ENCODE data around the gene SOS1.
"Not testable (repeated sequence)": the region's sequence is repeated elsewhere in the genome, so short reads cannot be mapped to it uniquely, and the experiment has no call there.

The SOS1 gene

DNA sequence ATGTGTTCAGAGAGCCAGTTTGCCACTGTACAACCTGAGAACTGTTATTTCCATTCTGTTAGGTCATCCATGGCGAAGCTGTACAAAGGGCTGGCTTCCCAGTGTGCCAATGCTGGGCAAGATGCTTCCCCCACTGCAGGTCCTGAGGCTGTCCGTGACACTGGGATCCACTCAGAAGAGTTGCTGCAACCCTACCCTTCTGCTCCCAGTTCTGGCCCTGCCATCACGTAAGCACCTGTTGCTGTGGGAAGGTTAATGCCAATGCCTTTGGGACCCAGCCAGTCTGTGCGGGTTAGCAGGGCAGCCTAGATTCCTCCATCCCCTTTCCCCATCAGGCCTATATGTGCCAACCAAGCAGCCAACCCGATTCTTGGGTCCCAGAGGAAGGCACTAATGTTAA is 162.9 kb downstream of the SOS1 start:
- ATAC-seq (no peak), DNase-seq (no peak)
- H3K27me3 Mint-ChIP-seq: peaks cover 44% of the 10 kb centered on the region
- no peaks in the 10 kb centered on the region for H3K4me1 Mint-ChIP-seq
- H3K27ac Mint-ChIP-seq: no peak overlapping the region
- no peaks in the 10 kb centered on the region for H3K9me3 Mint-ChIP-seq
- H3K4me3 Mint-ChIP-seq: no peak overlapping the region

DNA sequence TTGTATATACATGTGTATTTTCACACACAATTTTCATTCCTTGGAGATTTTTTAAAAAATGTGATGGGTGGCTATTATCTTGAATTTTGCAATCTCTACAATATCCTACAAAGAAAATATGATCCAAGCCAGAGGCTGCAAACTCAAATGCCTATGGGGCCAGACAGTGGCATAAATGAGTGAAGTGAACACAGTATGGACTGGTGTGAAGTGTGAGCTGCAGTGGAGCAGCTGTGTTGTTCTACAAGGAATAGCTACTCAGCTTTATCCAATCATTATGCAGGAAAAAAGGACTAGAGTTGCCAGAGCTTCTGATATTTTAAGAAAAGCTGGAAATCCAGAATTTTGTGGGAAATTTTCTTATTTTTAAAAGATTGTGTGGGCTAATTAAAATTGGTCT is 169.1 kb downstream of the SOS1 start:
- H3K4me3 Mint-ChIP-seq: no peak overlapping the region
- H3K4me1 Mint-ChIP-seq: no peaks in the 10 kb centered on the region
- H3K27ac Mint-ChIP-seq: no peak overlapping the region
- DNase-seq (no peak), ATAC-seq (no peak)
- H3K27me3 Mint-ChIP-seq: no peaks in the 10 kb centered on the region
- no peaks in the 10 kb centered on the region for H3K9me3 Mint-ChIP-seq

DNA sequence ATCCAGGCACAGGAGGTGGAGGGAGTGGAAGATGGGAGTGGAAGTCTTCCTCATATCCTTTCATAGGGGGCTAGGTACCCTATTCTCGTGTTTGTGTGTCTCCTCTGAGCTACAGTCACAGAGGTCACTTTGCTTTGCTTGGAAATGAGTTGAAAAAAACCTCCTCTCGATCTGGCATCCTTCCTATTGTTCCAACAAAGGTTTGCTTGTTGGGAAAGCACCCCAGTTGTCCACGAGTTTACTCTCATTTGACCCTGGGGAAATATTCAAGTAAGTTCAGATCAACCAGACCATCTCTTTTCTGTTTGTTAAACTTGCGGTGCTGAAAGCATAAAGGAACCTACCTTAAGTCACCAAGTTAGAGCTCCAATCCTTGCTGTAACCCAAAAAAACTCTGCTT is 171.9 kb downstream of the SOS1 start:
- no peaks in the 10 kb centered on the region for H3K4me1 Mint-ChIP-seq

DNA sequence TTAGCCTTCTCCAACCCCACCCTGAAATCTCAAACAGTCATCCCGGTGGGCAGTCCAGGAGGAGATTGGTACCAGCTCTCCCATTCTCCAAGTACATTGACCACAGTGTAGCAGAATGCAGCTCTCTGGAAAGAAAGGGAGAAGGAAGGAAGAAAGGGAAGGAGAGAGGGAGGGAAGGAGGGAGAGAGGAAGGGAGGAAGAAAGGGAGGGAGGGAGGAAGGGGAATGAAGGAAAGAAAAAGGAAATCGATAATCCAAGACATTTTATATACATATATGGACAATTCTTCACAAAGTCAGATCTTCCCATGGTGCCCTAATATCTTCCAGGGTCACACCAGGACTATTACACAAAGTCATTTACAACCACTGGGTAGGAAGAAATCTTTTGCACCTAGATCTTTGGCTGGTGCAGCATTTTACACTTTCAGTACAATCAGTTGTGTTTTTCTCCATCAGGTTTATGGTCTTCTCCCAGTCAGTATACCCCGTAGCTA is 172.4 kb downstream of the SOS1 start:
- H3K27me3 Mint-ChIP-seq: no peaks in the 10 kb centered on the region
- H3K9me3 Mint-ChIP-seq: no peaks in the 10 kb centered on the region
- no peak for DNase-seq
- no peak overlapping the region for H3K4me3 Mint-ChIP-seq
- H3K27ac Mint-ChIP-seq: no peak overlapping the region
- no peak for ATAC-seq
- H3K4me1 Mint-ChIP-seq: no peaks in the 10 kb centered on the region

More for the DNA sequence above, 171.9 kb downstream of the SOS1 start:
- no peaks in the 10 kb centered on the region for H3K27me3 Mint-ChIP-seq
- no peak overlapping the region for H3K4me3 Mint-ChIP-seq
- H3K27ac Mint-ChIP-seq: no peak overlapping the region
- no peak for ATAC-seq
- H3K9me3 Mint-ChIP-seq: no peaks in the 10 kb centered on the region
- no peak for DNase-seq

DNA sequence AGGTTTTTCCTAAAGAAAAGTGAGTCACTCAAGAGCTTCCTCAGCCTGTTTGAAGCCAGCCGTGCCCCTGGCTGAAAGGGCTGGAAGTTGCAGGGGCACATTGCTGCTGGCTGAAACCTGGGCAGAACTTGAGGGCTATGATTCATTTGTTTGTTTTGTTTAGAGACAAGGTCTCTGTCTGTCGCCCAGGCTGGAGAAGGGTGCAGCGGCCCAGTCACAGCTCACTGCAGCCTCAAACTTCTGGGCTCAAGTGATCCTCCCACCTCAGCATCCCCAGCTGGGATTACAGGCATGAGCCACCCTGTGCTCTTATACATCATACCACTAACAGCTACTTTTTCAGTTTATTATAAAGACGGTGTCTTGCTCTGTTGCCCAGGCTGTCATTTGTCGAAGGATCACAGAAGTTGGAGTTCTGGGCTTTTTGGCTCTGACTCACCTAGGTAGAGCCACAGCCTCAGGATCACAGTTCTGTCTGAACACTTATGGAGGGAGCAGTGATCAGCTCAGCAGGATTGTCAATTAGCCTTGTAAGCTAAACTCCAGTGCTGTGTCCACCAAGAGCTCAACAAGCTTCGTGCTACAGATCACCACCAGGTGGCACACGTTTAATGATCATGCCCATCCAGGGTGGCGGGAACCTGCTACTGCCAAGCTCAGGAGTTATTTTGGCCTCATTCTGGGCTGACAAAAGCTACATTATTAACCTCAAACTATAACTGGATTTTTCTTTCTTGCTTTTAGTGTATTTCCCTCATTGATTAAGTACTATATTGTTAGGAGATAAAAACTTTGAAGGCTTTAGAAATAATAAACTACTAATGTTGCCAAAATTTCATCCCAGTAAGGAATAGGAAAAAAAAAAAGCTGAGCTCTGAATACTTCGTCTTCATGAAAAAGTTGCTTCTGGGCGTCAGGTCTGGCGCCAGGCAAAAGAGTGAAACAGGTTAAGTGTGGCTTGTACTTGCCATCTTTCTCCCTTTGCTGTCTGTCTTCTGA is 173.3 kb downstream of the SOS1 start:
- DNase-seq (peak; percentile 61 to 72), ATAC-seq (peak; percentile 88)
- Mint-ChIP-seq H3K27ac (no peak overlapping the region), H3K4me3 (no peak overlapping the region), H3K4me1 (no peaks in the 10 kb centered on the region), H3K9me3 (no peaks in the 10 kb centered on the region), H3K27me3 (no peaks in the 10 kb centered on the region)

DNA sequence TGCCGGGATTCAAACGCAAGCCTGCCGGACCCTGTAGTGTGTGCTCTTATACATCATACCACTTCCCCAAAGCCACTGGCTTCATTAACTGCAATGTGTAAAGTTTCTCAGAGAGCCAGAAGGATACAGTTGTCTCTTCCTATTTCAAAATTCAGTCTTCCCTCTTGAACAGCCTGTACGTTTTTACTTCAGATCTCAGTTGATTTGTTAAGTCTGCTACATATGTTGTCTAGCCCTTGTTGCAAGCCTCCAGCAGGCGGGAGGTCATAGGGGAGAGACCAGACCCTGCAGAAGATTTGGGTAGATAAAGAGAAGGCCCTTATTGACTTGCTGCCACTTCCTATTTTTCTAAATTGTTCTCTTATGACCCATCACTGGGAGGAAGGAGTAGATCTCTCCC is 174.9 kb downstream of the SOS1 start:
- H3K4me3 Mint-ChIP-seq: no peak overlapping the region
- DNase-seq (no peak), ATAC-seq (no peak)
- H3K27me3 Mint-ChIP-seq: no peaks in the 10 kb centered on the region
- no peaks in the 10 kb centered on the region for H3K9me3 Mint-ChIP-seq
- H3K4me1 Mint-ChIP-seq: no peaks in the 10 kb centered on the region
- H3K27ac Mint-ChIP-seq: no peak overlapping the region

DNA sequence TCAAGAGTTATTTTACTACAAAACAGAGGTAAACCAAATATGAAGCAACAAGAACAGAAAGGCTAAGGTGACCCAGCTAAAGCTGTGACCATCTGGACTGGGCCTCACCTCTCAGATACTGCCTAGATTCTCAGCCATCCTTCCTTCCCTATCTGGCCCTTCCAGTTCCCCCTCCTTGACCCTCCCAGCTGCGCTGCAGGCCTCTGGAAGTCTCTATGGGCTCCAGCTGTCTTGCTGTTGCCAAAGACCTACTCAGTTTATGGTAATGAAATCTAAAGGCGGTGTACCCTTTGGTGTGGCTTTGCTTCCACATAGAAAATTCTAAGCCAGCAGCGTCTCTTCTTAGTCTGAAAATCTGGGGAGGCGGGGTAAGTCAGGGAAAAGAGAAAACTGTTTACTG is 175.5 kb downstream of the SOS1 start:
- ATAC-seq (no peak), DNase-seq (no peak)
- Mint-ChIP-seq H3K4me1 (no peaks in the 10 kb centered on the region), H3K27me3 (no peaks in the 10 kb centered on the region), H3K9me3 (no peaks in the 10 kb centered on the region), H3K27ac (no peak overlapping the region), H3K4me3 (no peak overlapping the region)

DNA sequence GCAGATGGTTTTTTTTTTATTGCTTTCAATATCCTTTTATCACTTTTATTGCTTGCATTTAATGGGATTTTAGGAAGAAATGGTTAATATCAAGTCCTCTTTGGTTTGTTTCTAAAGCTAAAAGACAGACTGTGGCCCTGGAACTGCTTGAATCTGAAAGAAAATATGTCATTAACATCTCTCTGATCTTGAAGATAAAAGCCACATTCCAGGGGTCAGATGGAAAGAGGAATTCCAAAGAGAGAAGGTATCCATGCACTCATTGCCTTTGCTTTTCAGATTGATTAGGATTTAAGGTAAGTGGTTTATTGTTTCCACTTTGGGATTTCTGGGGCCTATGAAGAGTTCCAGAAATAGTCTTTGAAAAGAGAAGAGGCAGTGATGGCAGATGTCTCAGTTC is 177.1 kb downstream of the SOS1 start:
- ATAC-seq: no peak
- DNase-seq: no peak
- Mint-ChIP-seq H3K27ac (peak overlapping the region in 1 of 2 donors; percentile 21), H3K9me3 (no peaks in the 10 kb centered on the region), H3K4me1 (no peaks in the 10 kb centered on the region), H3K4me3 (no peak overlapping the region), H3K27me3 (no peaks in the 10 kb centered on the region)

DNA sequence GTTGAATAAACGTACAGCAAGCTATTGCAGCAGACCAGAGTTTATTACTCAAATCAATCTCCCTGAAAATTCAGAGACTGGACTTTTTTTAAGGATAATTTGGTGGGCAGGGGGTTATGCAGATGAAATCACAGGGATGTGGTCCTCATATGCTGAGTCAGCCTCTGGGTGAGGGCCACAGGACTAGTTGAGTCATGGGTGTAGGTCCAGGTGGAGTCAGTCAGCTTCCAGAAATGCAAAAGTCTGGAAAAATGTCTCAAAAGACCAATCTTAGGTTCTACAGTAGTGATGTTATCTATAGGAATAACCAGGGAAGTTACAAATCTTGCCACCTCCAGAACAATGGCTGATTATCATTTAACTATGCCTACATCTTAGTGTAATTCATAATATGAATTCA is 180.1 kb downstream of the SOS1 start:
- H3K4me1 Mint-ChIP-seq: no peaks in the 10 kb centered on the region
- no peak overlapping the region for H3K4me3 Mint-ChIP-seq
- ATAC-seq: no peak
- DNase-seq: no peak
- no peaks in the 10 kb centered on the region for H3K9me3 Mint-ChIP-seq
- no peaks in the 10 kb centered on the region for H3K27me3 Mint-ChIP-seq
- H3K27ac Mint-ChIP-seq: no peak overlapping the region

DNA sequence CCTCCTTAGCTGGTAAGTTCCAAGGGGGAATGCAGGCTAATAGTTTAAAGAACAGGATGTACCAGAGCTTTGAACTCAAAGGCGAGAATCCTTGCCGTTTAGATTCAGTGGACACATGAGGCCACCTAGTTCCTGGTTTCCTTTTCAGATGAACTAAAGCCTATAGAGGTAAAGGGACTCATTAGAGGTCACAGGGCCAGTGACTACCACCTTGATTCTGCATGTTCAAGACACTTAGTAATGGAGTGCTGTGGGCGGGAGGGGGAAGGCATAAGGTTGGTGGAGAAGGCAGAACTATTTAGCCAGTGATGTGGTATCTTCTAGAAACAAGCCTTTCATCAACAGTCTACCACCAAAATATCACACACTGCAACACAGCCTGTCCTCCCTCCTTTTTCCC is 183.3 kb downstream of the SOS1 start:
- Mint-ChIP-seq H3K4me1 (no peaks in the 10 kb centered on the region), H3K4me3 (no peak overlapping the region), H3K27ac (no peak overlapping the region), H3K27me3 (no peaks in the 10 kb centered on the region), H3K9me3 (no peaks in the 10 kb centered on the region)
- DNase-seq: no peak
- no peak for ATAC-seq

DNA sequence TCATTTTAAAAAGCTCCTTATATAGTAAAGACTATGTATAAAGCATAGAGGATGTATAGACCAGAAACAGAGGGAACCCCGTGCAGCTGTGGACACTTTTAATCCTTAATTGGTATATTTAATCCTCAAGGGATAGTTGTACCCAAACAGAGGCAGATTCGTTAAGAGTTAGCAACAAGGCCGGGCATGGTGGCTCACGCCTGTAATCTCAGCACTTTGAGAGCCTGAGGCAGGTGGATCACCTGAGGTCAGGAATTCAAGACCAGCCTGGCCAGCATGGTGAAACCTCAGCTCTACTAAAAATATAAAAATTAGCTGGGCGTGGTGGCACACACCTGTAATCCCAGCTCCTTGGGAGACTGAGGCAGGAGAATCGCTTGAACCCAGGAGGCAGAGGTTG is 184.3 kb downstream of the SOS1 start:
- not testable (repeated sequence) for ATAC-seq, H3K9me3 Mint-ChIP-seq, DNase-seq, H3K4me3 Mint-ChIP-seq, H3K27ac Mint-ChIP-seq, H3K4me1 Mint-ChIP-seq, H3K27me3 Mint-ChIP-seq

DNA sequence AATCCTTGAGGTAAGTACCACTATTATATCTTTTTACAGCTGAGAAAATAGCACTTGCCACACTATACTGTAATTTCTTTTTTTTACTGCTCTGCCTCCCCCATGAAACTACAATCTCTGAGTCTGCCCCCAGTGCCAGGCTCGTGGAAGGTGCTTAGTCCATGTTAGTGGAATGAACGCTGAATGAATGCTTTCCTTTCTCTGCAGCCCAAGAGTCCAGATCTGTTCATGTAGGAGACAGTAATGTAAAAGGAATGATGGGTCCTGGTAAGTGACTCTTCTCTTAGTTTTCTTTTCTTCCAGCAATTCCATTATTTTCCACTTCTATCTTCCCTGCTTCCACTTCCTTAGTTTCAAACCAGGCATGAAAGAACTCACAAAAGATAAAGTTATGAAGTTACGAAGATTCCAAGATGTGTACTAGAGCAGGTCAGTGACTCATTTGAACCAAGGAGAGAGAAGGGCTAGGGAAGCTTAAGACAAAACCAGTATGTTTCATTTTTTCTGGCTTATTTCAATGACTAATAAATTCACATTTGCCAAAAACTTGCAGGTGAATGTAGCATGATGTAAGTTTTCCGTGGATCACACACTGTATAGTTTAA is 185.2 kb downstream of the SOS1 start:
- DNase-seq (no peak), ATAC-seq (no peak)

DNA sequence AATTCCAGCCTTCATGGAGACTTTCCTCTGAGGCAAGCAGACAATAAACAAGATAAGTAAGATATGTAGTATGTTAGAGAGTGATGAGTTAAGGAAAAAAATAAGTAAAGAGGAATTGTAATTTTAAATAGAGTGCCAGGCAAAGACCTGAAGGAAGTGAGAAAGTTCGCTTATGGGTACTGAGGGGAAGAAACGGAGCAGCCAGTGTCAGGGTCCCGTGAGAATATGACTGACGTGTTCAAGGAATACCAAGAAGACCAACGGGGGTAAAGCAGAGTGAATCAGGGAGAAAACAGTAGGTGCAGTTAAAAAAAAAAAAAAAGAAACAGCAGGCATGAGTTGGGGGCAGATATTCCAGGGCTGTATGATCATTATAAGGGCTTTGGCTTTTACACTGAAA is 186.1 kb downstream of the SOS1 start:
- H3K4me1 Mint-ChIP-seq: no peaks in the 10 kb centered on the region
- H3K9me3 Mint-ChIP-seq: no peaks in the 10 kb centered on the region
- H3K4me3 Mint-ChIP-seq: no peak overlapping the region
- no peak overlapping the region for H3K27ac Mint-ChIP-seq
- ATAC-seq (no peak), DNase-seq (no peak)
- H3K27me3 Mint-ChIP-seq: no peaks in the 10 kb centered on the region

More for the DNA sequence above, 185.2 kb downstream of the SOS1 start:
- no peaks in the 10 kb centered on the region for H3K27me3 Mint-ChIP-seq
- H3K4me1 Mint-ChIP-seq: no peaks in the 10 kb centered on the region
- no peaks in the 10 kb centered on the region for H3K9me3 Mint-ChIP-seq
- H3K4me3 Mint-ChIP-seq: no peak overlapping the region
- H3K27ac Mint-ChIP-seq: no peak overlapping the region

DNA sequence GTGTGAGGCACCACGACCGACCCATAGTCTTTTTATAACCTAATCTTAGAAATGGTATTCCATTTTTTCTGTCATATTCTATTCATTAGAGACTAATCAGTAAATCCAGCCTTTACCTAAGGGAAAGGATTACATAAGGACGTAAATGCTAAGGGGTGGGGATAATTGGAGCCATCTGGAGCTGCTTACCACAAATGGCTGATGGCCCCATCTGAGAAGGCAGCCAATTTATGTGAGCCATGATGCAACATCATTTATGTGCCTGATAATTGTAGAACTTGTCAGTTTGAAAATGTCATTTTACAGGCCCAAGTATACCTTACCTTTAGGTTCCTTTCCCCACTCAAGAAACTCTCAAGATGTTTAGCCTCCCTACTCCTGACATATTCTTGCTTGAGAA is 187.2 kb downstream of the SOS1 start:
- no peak for DNase-seq
- no peak for ATAC-seq
- Mint-ChIP-seq H3K4me1 (no peaks in the 10 kb centered on the region), H3K4me3 (no peak overlapping the region), H3K9me3 (no peaks in the 10 kb centered on the region), H3K27me3 (no peaks in the 10 kb centered on the region), H3K27ac (no peak overlapping the region)

DNA sequence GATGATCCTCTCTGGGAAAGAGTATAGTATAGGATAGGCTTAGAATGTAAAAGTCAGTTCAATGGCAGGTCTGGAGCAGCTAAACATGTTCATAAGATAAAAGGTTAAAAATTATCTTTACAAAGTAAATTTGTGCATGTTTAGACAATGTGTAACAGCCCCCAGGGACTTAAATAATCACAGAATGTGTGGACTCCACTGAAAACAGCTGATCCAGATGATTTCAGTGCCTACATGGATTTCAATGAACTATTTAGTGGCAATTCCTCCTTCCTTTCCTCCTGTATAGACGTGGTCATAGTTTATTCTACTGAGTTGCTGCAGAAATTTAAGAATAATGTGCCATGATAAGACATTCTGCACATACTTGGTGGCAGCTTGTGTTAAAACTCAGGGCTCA is 188.3 kb downstream of the SOS1 start:
- H3K9me3 Mint-ChIP-seq: no peaks in the 10 kb centered on the region
- no peak overlapping the region for H3K4me3 Mint-ChIP-seq
- no peak for ATAC-seq
- no peak for DNase-seq
- H3K27ac Mint-ChIP-seq: no peak overlapping the region
- no peaks in the 10 kb centered on the region for H3K4me1 Mint-ChIP-seq
- no peaks in the 10 kb centered on the region for H3K27me3 Mint-ChIP-seq

Measured in stimulated activated naive CD8-positive, alpha-beta T cell treated with anti-CD3 and anti-CD28 coated beads, Interleukin-15, amount 100 ng/mL, for 72 hours (primary cell).